Measurements from ENCODE around the gene CD302. TPM values are rescaled to one million over a fixed set of nuclear protein-coding genes. Genes with fewer than 3 reads are reported as not detected.

The CD302 gene
- total RNA-seq, 1 experiment from 2014 or later: 0.68 TPM

GRCh38 chr2:159802673-159803072, 4.7 kb upstream of the CD302 start:
- Histone ChIP-seq H3K18ac (ENCODE audit: insufficient read length, low read depth, low read length) (no peak overlapping the region), H2AFZ (ENCODE audit: low read length) (no peak overlapping the region), H3K23me2 (ENCODE audit: insufficient read length, low read depth, low read length, poor library complexity, severe bottlenecking) (peaks cover 2% of the 10 kb centered on the region), H2AK5ac (ENCODE audit: insufficient read length, low read length) (no peak overlapping the region), H2BK12ac (ENCODE audit: insufficient read length, low read depth, low read length) (no peak overlapping the region), H3K27me3 (ENCODE audit: insufficient read depth, low read length) (peaks cover 8% of the 10 kb centered on the region; the same call in 1 of the 2 replicates), H2BK120ac (ENCODE audit: low read depth, low read length, poor library complexity, severe bottlenecking) (no peak overlapping the region), H4K8ac (replicated peaks; ENCODE audit: insufficient read length, low read depth, low read length) (no peak overlapping the region), H2BK5ac (ENCODE audit: insufficient read length, low read length) (no peak overlapping the region), H4K5ac (ENCODE audit: insufficient read length, low read depth, low read length) (no peak overlapping the region), H3K9me3 (ENCODE audit: control insufficient read depth, low read depth, low read length) (no peaks in the 10 kb centered on the region), H2BK20ac (ENCODE audit: low read depth, low read length, poor library complexity, severe bottlenecking) (no peak overlapping the region), H3K4ac (ENCODE audit: low read depth, low read length) (no peak overlapping the region), H3K4me2 (ENCODE audit: insufficient read depth, insufficient read length, low read length) (no peak overlapping the region), H3K9ac (ENCODE audit: extremely low read depth, insufficient read length, low read length) (no peak overlapping the region), H3K79me2 (ENCODE audit: insufficient read depth, low read length) (no peaks in the 10 kb centered on the region), H3K56ac (ENCODE audit: insufficient read length, low read depth, low read length) (no peak overlapping the region), H3K14ac (ENCODE audit: insufficient read depth, low read length) (no peak overlapping the region), H3K23ac (ENCODE audit: insufficient read length, low read depth, low read length) (no peak overlapping the region), H4K20me1 (ENCODE audit: control insufficient read depth, insufficient read depth, insufficient read length) (no peaks in the 10 kb centered on the region), H3K27ac (ENCODE audit: insufficient read length, low read depth, low read length) (no peak overlapping the region), H4K91ac (ENCODE audit: insufficient read length, low read depth, low read length) (no peak overlapping the region), H3K4me1 (ENCODE audit: insufficient read depth, low read length) (no peaks in the 10 kb centered on the region), H2BK15ac (ENCODE audit: low read depth, low read length) (no peak overlapping the region), H3K79me1 (ENCODE audit: insufficient read depth, low read depth, low read length, poor library complexity, severe bottlenecking) (no peaks in the 10 kb centered on the region), H3T11ph (ENCODE audit: low read length) (no peak overlapping the region)
- no peak for DNase-seq
- Mint-ChIP-seq H3K27ac (no peak overlapping the region; a peak in 1 of 7 replicates), H3K36me3 (ENCODE audit: insufficient read depth in 1 of 3, low read depth in 3 of 3) (no peaks in the 10 kb centered on the region), H3K9me3 (no peaks in the 10 kb centered on the region), H3K4me1 (peaks cover 2 to 3% of the 10 kb centered on the region in 2 experiments; a peak in 3 of 4 replicates), H3K27me3 (ENCODE audit: low read depth) (peaks cover 32% of the 10 kb centered on the region), H3K4me3 (no peak overlapping the region)
- no CpG with 5 or more reads among the region's 5 CpGs for WGBS (ENCODE audit: extremely low coverage, insufficient read length, low lambda C conversion rate)
- TF ChIP-seq CTCF (conservative IDR thresholded peaks at IDR 0.05): no peak
